HepG2 (cell line): ENCODE data around the gene RAPGEF6. TPM values are rescaled to one million over a fixed set of nuclear protein-coding genes. Genes with fewer than 3 reads are reported as not detected.

Source experiments
- AHDC1 ChIP-seq: sonication (generic); formaldehyde crosslinking; IDR thresholded peaks from 2 replicates; pipeline ENCODE4 v1.5.1; 2020; ENCODE audit warnings: mild to moderate bottlenecking, missing genetic modification reagents, borderline replicate concordance
- MXD4 ChIP-seq: IDR thresholded peaks from 2 replicates; pipeline ENCODE4 v1.6.1; 2016; ENCODE audit warnings: mild to moderate bottlenecking, missing biosample characterization, missing genetic modification reagents
- PATZ1 ChIP-seq: sonication (generic); formaldehyde crosslinking; IDR thresholded peaks from 2 replicates; pipeline ENCODE4 v1.4.0; 2020; ENCODE audit warnings: missing genetic modification reagents
- ZNF253 ChIP-seq: sonication (generic); formaldehyde crosslinking; IDR thresholded peaks from 2 replicates; pipeline ENCODE4 v1.8.0; 2022; ENCODE audit warnings: mild to moderate bottlenecking, missing genetic modification reagents, borderline replicate concordance
- polyA plus RNA-seq, 8 experiments: library from polyadenylated mRNA; depleted of rRNA in 3 of 8; stranded (reverse) in 7 of 8; unstranded in 1 of 8; fragments of >200 nt; fragmentation: Illumina TruSeq in 4 of 8; extraction: Trizol in 4 of 8; gene quantifications; 2 replicates each; pipeline versions ENCODE4 v1.2.1 to v1.2.3, GENCODE V29; 2011 to 2016; ENCODE audit warnings: low read depth in 4 of 8, missing spikeins in 1 of 8, mixed read lengths in 1 of 8; ENCODE audit not compliant: insufficient read depth in 1 of 8
- total RNA-seq, 5 experiments: library from RNA; depleted of rRNA; stranded (reverse); fragments of >200 nt; fragmentation: Illumina TruSeq; extraction: Trizol; gene quantifications; 2 replicates each; pipeline ENCODE4 v1.2.3, GENCODE V29; 2016; ENCODE audit warnings: low read depth in 1 of 5

Gene RAPGEF6
- total and polyA plus RNA-seq, 2 of the 13 experiments (the other 11 are each of a cell fraction or from before 2014, with no cell fraction given), result 7.7 to 24.6 TPM

GRCh38 chr5:131418846-131419245, 216.2 kb downstream of the RAPGEF6 start (continued):
- no peak for TF ChIP-seq AHDC1
- TF ChIP-seq ZNF253 (CRISPR knock-in tag), result no peak
- no peak for TF ChIP-seq MXD4 (CRISPR knock-in tag)
- TF ChIP-seq PATZ1 (CRISPR knock-in tag), result no peak
